Amniotic epithelial cell (primary cell): ENCODE data around the gene MRPL46.
A peak's percentile ranks its signal among the peaks of the same experiment; 100 is the strongest.
"Not testable (repeated sequence)": the region's sequence is repeated elsewhere in the genome, so short reads cannot be mapped to it uniquely, and the experiment has no call there.

ENCODE experiments used
- DNase-seq: peaks from one replicate; pipeline ENCODE4 v3.0.0-alpha.2; 2010; ENCODE audit warnings: low read depth

The MRPL46 gene

DNA sequence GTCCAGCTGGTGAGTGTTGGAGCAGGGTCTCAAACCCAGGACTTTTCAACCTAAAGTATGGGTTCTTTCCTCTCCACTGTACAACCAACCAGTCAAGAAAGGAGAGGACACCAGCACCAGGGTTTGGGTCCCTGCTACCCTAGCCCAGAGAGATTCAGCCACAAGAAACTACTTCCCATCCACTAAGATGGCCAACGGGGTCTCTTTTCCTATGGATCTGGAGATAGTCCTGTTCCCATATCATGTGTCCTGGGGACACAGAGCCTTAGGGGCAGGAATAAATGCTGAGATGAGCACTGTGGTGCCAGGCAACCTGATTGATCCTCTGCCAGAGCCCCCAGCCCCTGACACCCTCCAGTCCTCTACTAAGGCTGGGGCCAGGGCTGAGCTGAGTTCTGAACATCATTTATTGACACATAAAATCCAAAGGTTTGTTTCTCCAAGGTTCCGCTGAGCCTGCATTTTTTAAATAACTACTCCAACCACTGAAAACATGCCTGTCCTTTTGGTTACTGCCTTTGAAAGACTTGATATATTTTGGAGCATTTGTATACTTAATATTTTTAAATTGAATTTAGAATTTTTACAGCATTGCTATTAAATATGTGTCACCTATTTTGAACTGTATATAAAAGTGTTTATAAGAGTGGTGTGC, 26.0 kb downstream of the MRPL46 start:
- no peak for DNase-seq

DNA sequence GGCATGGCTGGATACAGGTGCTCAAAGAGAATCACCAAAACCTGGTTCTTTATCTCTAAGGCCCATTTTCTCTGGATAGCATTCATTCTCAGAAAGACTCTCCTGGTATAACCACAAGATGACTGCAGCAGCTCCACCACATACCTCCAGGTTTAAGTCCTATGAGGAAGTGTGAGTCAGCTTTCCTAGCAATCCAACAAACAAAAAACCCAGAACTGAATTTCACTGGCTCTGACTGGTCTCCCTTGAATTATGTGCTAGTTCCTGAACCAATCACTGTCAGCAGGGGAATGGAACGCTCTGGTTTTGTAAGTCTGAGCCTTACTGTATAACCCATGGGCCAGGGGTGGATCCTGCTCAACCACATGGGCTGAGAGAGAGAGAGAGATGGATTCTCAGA, 27.2 kb downstream of the MRPL46 start:
- DNase-seq: peak; percentile 76

DNA sequence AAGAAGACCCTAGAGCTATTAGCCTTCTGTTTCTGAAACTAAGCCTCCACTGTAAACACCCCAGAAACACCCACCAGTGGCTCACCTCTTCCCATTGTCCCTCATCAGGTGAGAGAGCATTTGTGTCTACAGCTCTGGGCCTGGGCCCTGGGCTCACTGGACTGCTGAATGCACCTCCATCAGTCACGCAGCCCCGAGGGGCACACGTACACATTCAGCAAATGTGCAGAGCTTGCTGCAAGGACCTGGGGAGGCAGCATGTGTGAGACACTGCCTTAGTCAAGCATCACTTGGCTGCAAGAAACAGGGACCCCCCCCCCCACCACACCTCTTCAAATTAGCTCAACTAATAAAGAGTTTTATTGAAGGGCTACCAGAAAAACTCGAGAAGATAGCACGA, 29.0 kb downstream of the MRPL46 start:
- DNase-seq: no peak

DNA sequence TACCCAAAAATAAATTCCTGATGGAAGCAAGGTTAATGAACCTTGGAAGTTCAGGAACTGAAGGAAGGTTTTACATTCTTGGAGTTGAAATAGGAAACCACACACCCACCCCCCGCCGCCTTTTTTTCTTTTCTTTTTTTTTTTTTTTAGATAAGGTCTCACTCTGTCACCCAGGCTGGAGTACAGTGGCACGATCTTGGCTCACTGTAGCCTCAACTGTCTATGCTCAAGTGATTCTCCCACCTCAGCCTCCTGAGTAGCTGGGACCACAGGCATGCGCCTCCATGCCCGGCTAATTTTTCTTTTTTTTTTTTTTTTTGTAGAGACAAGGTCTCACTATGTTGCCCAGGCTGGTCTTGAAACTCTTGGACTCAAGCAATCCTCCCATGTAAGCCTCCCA, 33.1 kb downstream of the MRPL46 start:
- not testable (repeated sequence) for DNase-seq

DNA sequence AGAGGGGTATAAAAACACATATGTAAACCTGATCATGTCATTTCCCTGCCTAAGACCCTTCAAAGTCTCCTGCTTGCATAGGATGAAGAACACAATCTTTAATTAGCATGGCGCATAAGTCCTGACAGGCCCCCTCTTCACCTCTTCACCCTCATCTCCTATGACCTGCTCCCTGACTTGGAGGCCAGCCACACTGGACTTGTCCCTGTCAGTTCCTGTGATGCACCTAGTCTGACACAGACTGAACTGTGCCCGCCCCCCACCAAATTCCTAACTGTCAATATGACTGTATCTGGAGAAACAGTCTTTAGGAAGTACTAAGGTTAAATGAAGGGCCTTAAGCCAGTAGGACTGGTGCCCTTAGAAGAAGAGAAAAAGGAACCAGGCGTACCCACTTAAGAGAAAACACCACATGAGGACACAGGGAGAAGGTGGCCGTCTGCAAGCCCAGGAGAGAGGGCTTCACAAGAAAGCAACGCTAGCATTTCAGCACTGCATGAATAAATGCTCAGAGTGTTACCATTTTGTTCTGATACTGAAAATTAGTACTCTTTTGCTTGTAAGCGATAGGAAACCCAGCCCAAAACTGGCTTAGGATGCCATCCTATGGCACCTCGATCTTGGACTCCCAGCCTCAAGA, 34.0 kb downstream of the MRPL46 start:
- no peak for DNase-seq

DNA sequence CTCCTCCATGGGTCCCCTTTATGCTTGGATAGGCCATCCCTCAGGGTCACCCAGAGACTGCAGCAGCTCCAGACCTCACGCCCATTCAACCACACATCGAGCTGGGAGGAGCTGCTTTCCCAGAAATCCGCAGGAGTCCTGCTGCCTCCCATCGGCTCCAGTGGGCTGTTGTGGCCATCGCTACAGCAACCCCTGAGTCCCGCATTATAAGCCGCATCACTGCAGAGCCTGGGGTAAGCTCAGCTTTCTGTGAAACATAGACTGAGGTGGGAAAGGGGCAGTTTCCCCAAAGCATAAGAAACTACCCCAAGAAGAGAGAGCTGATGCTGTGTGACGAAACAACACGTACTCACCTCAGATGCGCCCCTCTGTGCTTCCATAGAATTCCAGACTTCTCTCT, 35.7 kb downstream of the MRPL46 start:
- DNase-seq: no peak

DNA sequence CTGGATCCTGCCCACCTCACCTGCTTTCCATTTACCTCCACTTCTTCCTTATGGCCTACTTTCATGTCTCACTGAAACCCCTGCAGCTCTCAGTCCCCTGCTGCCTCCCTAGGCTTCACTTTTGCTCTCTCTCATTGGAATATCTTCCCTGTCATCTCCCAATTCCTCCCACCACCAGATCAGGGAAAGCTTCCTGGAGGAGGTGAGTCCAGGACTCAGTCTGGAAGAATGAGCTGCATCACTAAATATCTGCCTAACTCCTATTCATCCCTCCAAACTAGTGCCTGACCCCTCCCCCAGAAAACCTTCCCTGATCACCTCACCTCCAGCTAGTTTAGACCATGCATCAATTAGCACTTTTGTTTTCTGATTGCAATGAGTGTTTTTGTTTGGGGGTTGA, 37.1 kb downstream of the MRPL46 start:
- no peak for DNase-seq

DNA sequence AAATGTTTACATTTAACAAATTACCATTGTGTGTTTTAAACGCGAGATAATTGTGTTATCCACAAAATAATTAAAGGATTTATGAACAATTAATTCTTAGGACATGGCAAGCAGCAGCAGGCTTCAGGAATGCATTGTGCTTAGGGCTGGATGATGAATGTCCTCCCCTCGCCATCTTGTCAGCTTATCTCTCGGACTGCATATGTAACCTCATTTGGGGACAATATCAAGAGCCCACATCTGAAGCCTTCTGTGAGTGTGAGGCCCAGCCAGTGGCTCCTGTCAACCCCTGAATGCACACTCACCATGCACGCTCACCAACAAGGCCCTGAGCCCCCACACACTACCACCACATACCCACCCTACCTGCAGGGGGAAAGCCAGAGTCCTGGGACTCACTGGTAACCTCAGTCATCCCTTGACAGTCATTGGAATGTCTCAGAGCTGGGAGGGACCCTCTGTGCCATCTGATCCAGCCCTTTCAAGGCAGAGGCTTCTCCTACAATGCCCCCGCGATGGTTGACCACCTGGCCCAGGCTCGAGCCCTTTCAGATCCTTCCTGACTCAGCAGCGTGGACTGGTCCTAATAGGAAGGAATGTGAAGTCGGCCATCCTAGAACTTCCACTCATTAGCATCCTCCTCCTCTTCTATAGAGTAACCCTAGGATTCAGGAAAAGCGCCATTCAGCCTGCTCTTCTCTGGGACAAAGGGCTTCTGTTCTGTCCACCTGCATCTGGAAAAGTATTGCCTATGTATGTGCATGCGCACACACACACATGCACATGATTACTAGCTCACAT, 38.2 kb downstream of the MRPL46 start:
- DNase-seq: no peak

DNA sequence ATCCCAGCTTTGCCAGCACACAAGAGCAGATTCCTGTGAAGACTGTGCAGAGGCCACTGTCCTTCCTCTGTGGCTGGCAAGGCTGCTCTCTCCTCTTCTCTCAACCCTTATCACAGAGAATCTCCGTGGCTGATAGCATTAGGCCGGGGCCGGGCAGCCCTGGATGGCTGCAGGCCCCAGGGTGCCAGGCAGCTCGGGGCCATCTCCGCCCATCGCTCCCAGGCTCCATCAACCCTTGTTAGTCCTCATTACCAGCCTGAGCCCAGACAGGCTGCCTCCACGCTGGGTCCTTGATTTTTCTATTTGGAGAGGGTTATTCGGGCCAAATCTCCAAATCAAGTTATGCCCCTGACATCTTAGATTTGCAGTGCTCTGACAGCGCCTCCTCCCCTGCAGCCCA, 39.1 kb downstream of the MRPL46 start:
- DNase-seq: no peak

DNA sequence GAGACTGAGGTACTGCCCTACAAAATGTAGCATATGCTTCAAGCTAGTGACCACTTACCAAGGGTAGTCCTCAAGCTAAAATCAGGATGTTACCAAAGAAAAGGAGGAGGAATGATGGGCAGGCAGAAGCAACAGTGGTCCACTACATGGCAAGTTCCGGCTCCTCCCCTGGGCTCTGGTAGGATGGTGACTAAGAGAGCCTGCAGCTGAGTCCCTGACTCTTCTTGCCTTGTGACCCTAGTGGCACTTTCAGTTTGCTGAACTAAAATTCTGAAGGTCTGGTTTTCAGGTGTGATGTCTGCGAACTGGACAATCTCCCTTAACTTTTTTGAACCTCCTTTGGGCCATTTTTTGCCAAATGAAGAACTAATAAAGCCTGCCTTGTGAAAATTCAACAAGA, 40.9 kb downstream of the MRPL46 start:
- DNase-seq: no peak

DNA sequence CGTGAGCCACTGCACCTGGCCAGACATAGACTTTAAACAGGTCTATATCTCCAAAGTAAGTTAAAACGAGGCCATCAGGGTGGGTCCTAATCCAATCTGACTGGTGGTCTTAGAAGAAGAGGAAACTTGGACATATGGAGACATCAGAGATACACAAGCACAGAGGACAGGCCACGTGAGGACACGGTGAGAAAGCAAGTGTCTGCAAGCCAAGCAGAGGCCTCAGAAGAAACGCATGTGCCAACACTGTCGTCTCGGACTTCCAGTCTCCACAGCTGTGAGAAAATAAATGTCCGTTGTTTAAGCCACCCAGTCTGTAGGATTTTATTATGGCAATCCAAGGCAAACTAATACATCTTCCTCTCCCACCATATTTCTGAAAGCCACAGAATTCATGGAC, 43.9 kb downstream of the MRPL46 start:
- no peak for DNase-seq

DNA sequence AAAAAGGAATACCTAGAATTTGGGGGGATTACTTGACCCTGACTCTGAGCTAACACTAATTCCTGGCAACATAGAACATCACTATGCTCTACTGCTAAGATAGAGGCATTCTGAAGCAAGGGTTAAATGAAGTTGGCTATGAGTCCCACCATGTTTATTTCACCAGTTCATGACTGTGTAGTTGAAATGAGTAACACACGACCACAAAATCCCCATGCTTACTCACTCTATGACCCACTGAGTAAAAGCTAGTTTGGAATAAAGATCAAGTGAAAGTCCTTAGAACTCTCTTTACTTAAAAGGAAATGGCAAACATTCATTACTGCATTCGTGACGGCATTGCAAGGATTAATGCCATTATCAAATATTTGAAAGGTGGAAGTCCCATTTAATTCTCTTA, 47.4 kb downstream of the MRPL46 start:
- peak; percentile 1 for DNase-seq
